Measurements from ENCODE around the gene KLF7. TPM values are rescaled to one million over a fixed set of nuclear protein-coding genes. Genes with fewer than 3 reads are reported as not detected.

The KLF7 gene
- total and polyA plus RNA-seq, 9 of the 15 experiments (the other 6 are each of a cell fraction or from before 2014, with no cell fraction given) = 0.04 to 0.54 (median 0.07) TPM

DNA sequence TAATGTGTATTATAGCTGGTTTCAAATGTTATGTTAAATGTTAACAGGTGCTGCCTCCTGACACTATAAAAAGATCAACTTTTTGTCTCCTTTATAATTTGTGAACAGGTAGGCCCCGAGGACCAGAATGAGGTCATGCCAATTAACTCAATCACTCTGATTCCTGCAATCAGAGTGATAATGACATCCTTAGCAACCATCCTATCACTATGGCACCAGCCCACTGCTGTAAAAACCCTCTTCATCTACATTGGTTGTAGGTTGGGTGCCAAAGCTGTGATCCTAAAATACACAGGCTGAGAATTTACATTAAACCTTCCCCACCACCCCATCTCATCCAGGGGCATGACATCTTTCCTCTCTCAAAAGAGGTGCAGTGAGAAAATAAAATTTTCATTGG, 122.9 kb downstream of the KLF7 start (continued):
- TF ChIP-seq, protein P1, sequence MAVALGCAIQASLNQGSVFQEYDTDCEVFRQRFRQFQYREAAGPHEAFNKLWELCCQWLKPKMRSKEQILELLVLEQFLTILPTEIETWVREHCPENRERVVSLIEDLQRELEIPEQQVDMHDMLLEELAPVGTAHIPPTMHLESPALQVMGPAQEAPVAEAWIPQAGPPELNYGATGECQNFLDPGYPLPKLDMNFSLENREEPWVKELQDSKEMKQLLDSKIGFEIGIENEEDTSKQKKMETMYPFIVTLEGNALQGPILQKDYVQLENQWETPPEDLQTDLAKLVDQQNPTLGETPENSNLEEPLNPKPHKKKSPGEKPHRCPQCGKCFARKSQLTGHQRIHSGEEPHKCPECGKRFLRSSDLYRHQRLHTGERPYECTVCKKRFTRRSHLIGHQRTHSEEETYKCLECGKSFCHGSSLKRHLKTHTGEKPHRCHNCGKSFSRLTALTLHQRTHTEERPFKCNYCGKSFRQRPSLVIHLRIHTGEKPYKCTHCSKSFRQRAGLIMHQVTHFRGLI (CRISPR knock-in tag; IDR thresholded peaks at IDR 0.05) = no peak

- Histone ChIP-seq H3K79me2 (ENCODE audit: control insufficient read depth, insufficient read depth, low read length) (no peaks in the 10 kb centered on the region), H3K36me3 (ENCODE audit: control insufficient read depth, insufficient read depth, low read length) (no peaks in the 10 kb centered on the region), H3K9me1 (ENCODE audit: control insufficient read depth, insufficient read depth, low read length) (no peaks in the 10 kb centered on the region), H4K20me1 (replicated peaks; ENCODE audit: control insufficient read depth, insufficient read depth, low read length) (no peaks in the 10 kb centered on the region), H3K4me1 (replicated peaks in 1 of 2; ENCODE audit: control insufficient read depth in 2 of 2, insufficient read depth in 2 of 2, low read length in 2 of 2) (no peaks in the 10 kb centered on the region), H3K4me2 (ENCODE audit: insufficient read depth, low read length) (no peak overlapping the region), H3K27ac (ENCODE audit: extremely low read depth, low read depth, low read length) (no peak overlapping the region), H3K9me3 (replicated peaks; ENCODE audit: control insufficient read depth, insufficient read depth, low read depth, low read length) (no peaks in the 10 kb centered on the region), H3K27me3 (ENCODE audit: control insufficient read depth in 2 of 2, insufficient read depth in 2 of 2, low read length in 2 of 2) (peaks cover 0 to 5% of the 10 kb centered on the region in 2 experiments; a peak in 1 of 5 replicates), H2AFZ (ENCODE audit: low read depth, low read length) (no peak overlapping the region), H3K4me3 (no peak overlapping the region), H3K9ac (ENCODE audit: insufficient read depth in 1 of 2, low read depth in 2 of 2, low read length in 2 of 2) (no peak overlapping the region)
- no TSS peak for BruUV-seq (replicated peaks)
- POLR2A ChIA-PET = no interaction called here
- CTCF ChIA-PET (ENCODE audit: low intra/inter-chr PET ratio) = no interaction called here
- in situ Hi-C loops (cut with MboI) (no loop called here), intact Hi-C loops (cut with micrococcal nuclease) (loop anchor here (10.0 kb wide), 1 partner anchor 433 kb away; no protein-coding TSS in a partner anchor)
- DNase-seq (ENCODE audit: extremely low read depth in 1 of 4, low spot score in 3 of 4) (no peak), FAIRE-seq (no peak), ATAC-seq (no peak)
- WGBS (ENCODE audit: insufficient coverage, low coverage, missing lambda C conversion rate) = 0% methylated on average over 5 of the region's 9 CpGs
- TF ChIP-seq ZNF431 (CRISPR knock-in tag; IDR thresholded peaks at IDR 0.05) (no peak), BDP1 (IDR thresholded peaks at IDR 0.05; ENCODE audit: insufficient read depth, insufficient read length) (no peak), CSDE1 (IDR thresholded peaks at IDR 0.05) (no peak), ZNF384 (IDR thresholded peaks at IDR 0.05; ENCODE audit: low read depth, low read length) (no peak), PRDM10 (IDR thresholded peaks at IDR 0.05; ENCODE audit: partially characterized antibody) (no peak), TSC22D4 (tag; IDR thresholded peaks at IDR 0.05) (no peak), POLR2A (conservative IDR thresholded peaks at IDR 0.05) (no peak), ZNF239 (CRISPR knock-in tag; IDR thresholded peaks at IDR 0.05) (no peak), PATZ1 (CRISPR knock-in tag; IDR thresholded peaks at IDR 0.05; ENCODE audit: borderline replicate concordance) (no peak), GTF2A2 (tag; IDR thresholded peaks at IDR 0.05) (no peak), FOSL1 (tag; conservative IDR thresholded peaks at IDR 0.05) (no peak), ILF3 (IDR thresholded peaks at IDR 0.05; ENCODE audit: borderline replicate concordance) (no peak), RBM14 (IDR thresholded peaks at IDR 0.05; ENCODE audit: borderline replicate concordance, insufficient read depth, low read depth, low read length) (no peak)
Observed at GRCh38 chr2:207041786-207042554, 123.8 kb downstream of the KLF7 start.
